OCI-LY7 (cell line): ENCODE results near the gene CTBP2. TPM values are rescaled to one million over a fixed set of nuclear protein-coding genes. Genes with fewer than 3 reads are reported as not detected.

Source experiments
- BruUV-seq: library from RNA; stranded (reverse); fragments of 400-500 nt; replicated peaks from 2 replicates; lab custom pipeline; 2021; lab: Mats Ljungman, UMichigan
- CTCF ChIA-PET: fragments of 300-600 bp; sonication (Branson Sonifier 250); formaldehyde crosslinking; loops from one replicate; lab custom pipeline; 2022; ENCODE audit warnings: antibody characterized with exemption; ENCODE audit not compliant: unreplicated experiment; lab: Charles Lee
- POLR2A ChIA-PET: fragments of 300-600 bp; sonication (Branson Sonifier 250); formaldehyde crosslinking; loops from one replicate; lab custom pipeline; 2022; ENCODE audit warnings: antibody characterized with exemption; lab: Charles Lee
- DNase-seq: peaks from one replicate; pipeline ENCODE4 v3.0.0-alpha.2; 2015; ENCODE audit warnings: low spot score
- H2AFZ ChIP-seq: fragments of 200-600 bp; sonication (generic), shearing (Covaris generic); 2 replicates; pipeline ENCODE4 v1.6.1; 2014; ENCODE audit warnings: mild to moderate bottlenecking, antibody characterized with exemption, low read length, moderate library complexity
- H3K27ac ChIP-seq: fragments of 200-600 bp; sonication (generic); 2 replicates; pipeline ENCODE4 v1.5.1; 2014; ENCODE audit warnings: mixed run types, low read depth, mild to moderate bottlenecking, moderate library complexity, low read length, inconsistent platforms; ENCODE audit not compliant: poor library complexity, severe bottlenecking
- H3K36me3 ChIP-seq: fragments of 200-600 bp; sonication (generic); 2 replicates; pipeline ENCODE4 v1.6.1; 2014; ENCODE audit warnings: mild to moderate bottlenecking, antibody characterized with exemption, low read length, moderate library complexity, mixed read lengths; ENCODE audit not compliant: insufficient read depth
- H3K4me1 ChIP-seq: fragments of 200-600 bp; sonication (generic); 2 replicates; pipeline ENCODE4 v1.5.1; 2014; ENCODE audit warnings: mild to moderate bottlenecking, low read length; ENCODE audit not compliant: insufficient read depth, poor library complexity, severe bottlenecking
- H3K4me2 ChIP-seq: fragments of 200-600 bp; sonication (generic); 2 replicates; pipeline ENCODE4 v1.6.1; 2014; ENCODE audit warnings: mild to moderate bottlenecking, low read length
- H3K4me3 ChIP-seq: fragments of 200-600 bp; sonication (generic); 2 replicates; pipeline ENCODE4 v1.5.1; 2014; ENCODE audit warnings: mild to moderate bottlenecking, low read depth, low read length; ENCODE audit not compliant: poor library complexity, severe bottlenecking
- H3K79me2 ChIP-seq: fragments of 200-600 bp; sonication (generic); 2 replicates; pipeline ENCODE4 v1.6.1; 2016; ENCODE audit warnings: low read depth, mild to moderate bottlenecking, low read length, moderate library complexity, mixed read lengths; ENCODE audit not compliant: insufficient read depth
- H3K9me2 ChIP-seq: fragments of 200-600 bp; sonication (generic); 2 replicates; pipeline ENCODE4 v1.6.1; 2016; ENCODE audit warnings: mild to moderate bottlenecking, low read length, mixed read lengths; ENCODE audit not compliant: insufficient read depth
- H3K9me3 ChIP-seq: fragments of 200-600 bp; sonication (generic); 2 replicates; pipeline ENCODE4 v1.6.1; 2014; ENCODE audit warnings: mild to moderate bottlenecking, mixed run types, low read length, mixed read lengths
- H4K20me1 ChIP-seq: fragments of 200-600 bp; sonication (generic); 2 replicates; pipeline ENCODE4 v1.6.1; 2014; ENCODE audit warnings: mild to moderate bottlenecking, antibody characterized with exemption, low read length, moderate library complexity, mixed read lengths; ENCODE audit not compliant: insufficient read depth
- EZH2phosphoT487 ChIP-seq: fragments of 200-600 bp; sonication (generic); IDR thresholded peaks from 2 replicates; pipeline ENCODE4 v1.6.1; 2018; ENCODE audit warnings: low read depth, borderline replicate concordance, mild to moderate bottlenecking, mixed run types, antibody characterized with exemption, low read length, moderate library complexity, mixed read lengths
- intact Hi-C: fragments of 100-400 bp; cut with micrococcal nuclease; formaldehyde crosslinking; loops from one replicate; pipeline ENCODE4 v1.10.0; 2022; ENCODE audit not compliant: unreplicated experiment
- total RNA-seq, 2 experiments: library from RNA; depleted of rRNA in 1 of 2; stranded (reverse); fragments of >200 nt in 1 of 2; shearing (Covaris generic) in 1 of 2; gene quantifications; 2 replicates each; pipeline ENCODE4 v1.2.3, GENCODE V29; 2014 to 2022
- TF ChIP-seq, protein P1 (sequence below): fragments of 200-600 bp; sonication (generic); conservative IDR thresholded peaks from 2 replicates; pipeline ENCODE4 v1.5.1; 2014; ENCODE audit warnings: mild to moderate bottlenecking, antibody characterized with exemption, low read length, moderate library complexity, mixed read lengths

Gene CTBP2
- total RNA-seq, 2 experiments from 2014 or later = not detected

DNA sequence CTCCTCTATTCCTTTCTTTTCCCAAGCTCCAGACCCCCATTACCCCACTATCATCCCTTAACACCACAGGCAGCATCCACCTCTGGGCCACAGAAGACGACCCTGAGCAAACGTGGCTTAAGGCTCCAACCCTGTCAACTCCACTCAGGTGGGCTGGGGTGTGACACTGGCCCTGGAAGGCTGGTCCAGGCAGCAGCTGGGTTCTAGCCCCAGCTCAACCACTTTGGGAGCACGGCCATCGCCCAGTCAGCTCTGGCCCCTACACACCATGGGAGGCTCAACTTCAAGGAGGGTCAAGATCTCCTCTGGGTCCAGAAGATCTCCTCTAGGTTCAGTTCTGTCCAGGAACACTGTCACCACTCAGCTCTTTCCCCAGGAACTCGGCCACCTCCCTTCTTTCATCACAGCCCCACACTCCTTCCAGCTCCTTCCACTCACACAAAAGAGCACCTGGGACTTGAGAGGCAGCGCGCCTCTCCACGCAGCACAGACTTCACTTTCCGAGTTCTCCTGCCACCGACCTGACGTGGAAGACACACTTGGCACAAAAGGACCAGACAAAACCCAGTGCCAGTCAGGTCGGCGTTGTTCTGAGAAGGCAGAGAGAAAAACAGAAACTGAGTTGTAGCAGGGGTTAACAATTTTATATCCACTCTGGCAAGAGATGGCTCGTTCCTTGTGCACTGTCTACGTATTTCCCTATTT, 84.1 kb downstream of the CTBP2 start:
- H3K4me1 ChIP-seq = no peaks in the 10 kb centered on the region
- no peak overlapping the region for H2AFZ ChIP-seq
- TF ChIP-seq EZH2phosphoT487 = no peak
- TF ChIP-seq, protein P1, sequence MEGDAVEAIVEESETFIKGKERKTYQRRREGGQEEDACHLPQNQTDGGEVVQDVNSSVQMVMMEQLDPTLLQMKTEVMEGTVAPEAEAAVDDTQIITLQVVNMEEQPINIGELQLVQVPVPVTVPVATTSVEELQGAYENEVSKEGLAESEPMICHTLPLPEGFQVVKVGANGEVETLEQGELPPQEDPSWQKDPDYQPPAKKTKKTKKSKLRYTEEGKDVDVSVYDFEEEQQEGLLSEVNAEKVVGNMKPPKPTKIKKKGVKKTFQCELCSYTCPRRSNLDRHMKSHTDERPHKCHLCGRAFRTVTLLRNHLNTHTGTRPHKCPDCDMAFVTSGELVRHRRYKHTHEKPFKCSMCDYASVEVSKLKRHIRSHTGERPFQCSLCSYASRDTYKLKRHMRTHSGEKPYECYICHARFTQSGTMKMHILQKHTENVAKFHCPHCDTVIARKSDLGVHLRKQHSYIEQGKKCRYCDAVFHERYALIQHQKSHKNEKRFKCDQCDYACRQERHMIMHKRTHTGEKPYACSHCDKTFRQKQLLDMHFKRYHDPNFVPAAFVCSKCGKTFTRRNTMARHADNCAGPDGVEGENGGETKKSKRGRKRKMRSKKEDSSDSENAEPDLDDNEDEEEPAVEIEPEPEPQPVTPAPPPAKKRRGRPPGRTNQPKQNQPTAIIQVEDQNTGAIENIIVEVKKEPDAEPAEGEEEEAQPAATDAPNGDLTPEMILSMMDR = no peak
- H3K27ac ChIP-seq = no peak overlapping the region
- no peaks in the 10 kb centered on the region for H4K20me1 ChIP-seq
- no peaks in the 10 kb centered on the region for H3K9me2 ChIP-seq
- BruUV-seq = no TSS peak
- H3K9me3 ChIP-seq = no peaks in the 10 kb centered on the region
- ChIA-PET CTCF (no interaction called here), POLR2A (interaction anchor here (1.1 kb wide), 1 partner anchor 10 kb away, joined by 4 read pairs; no protein-coding TSS in a partner anchor)
- intact Hi-C loops = no loop called here
- no peak overlapping the region for H3K4me2 ChIP-seq
- no peak overlapping the region for H3K4me3 ChIP-seq
- H3K36me3 ChIP-seq = no peaks in the 10 kb centered on the region
- DNase-seq = no peak
- no peaks in the 10 kb centered on the region for H3K79me2 ChIP-seq

DNA sequence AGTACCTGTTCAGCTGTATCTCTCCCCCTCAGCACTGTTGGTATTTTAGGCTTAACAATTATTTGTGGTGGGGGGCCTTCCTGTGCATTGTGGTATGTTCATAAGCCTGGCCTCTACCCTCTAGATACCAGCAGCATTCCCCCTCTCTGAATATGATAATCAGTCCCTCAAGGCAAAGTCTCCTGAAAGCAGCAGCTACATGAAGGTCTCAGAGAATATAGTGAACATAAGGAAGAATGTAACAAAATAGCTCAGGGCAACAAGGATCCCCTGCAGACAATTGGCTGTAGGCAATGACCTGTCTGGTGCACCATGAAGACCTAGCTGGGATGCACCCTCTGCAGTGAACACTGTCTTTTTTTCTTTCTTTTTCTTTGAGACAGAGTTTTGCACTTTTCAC, 86.4 kb downstream of the CTBP2 start:
- no peaks in the 10 kb centered on the region for H3K36me3 ChIP-seq
- no peaks in the 10 kb centered on the region for H3K9me2 ChIP-seq
- H3K27ac ChIP-seq = no peak overlapping the region
- H4K20me1 ChIP-seq = no peaks in the 10 kb centered on the region
- BruUV-seq = no TSS peak
- intact Hi-C loops = no loop called here
- no peaks in the 10 kb centered on the region for H3K4me1 ChIP-seq
- TF ChIP-seq, protein P1 = no peak
- H2AFZ ChIP-seq = no peak overlapping the region
- CTCF ChIA-PET = no interaction called here
- DNase-seq = no peak
- H3K4me3 ChIP-seq = no peak overlapping the region
- H3K4me2 ChIP-seq = no peak overlapping the region
- no peaks in the 10 kb centered on the region for H3K79me2 ChIP-seq
- POLR2A ChIA-PET = no interaction called here
- no peaks in the 10 kb centered on the region for H3K9me3 ChIP-seq

DNA sequence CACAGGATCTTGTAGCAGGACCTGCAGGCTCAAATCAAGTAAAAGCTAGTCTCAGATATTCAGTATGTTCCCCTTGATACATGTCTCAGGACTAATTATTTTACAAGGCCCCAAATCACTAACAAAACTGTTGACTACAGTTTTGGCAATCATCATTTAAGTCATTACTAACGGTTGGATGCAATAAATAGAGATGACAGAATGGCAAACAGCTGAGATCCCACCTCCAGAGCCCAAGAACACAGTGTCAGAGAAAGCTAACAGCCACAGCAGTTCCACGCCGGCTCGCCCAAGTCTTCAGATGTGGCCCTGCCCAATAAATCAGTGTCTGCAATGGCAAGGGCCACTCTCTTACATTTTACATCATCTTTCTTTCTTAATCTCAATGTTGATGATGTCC, 87.6 kb downstream of the CTBP2 start:
- DNase-seq = no peak
- H3K27ac ChIP-seq = no peak overlapping the region
- H2AFZ ChIP-seq = no peak overlapping the region
- ChIA-PET POLR2A (interaction anchor here (0.6 to 0.7 kb wide), 2 partner anchors 96 to 126 kb away, joined by 3 to 4 read pairs; no protein-coding TSS in a partner anchor), CTCF (no interaction called here)
- no peaks in the 10 kb centered on the region for H4K20me1 ChIP-seq
- BruUV-seq = no TSS peak
- intact Hi-C loops = no loop called here
- H3K4me1 ChIP-seq = no peaks in the 10 kb centered on the region
- no peaks in the 10 kb centered on the region for H3K36me3 ChIP-seq
- no peaks in the 10 kb centered on the region for H3K79me2 ChIP-seq
- no peak for TF ChIP-seq EZH2phosphoT487
- TF ChIP-seq, protein P1 = no peak
- no peaks in the 10 kb centered on the region for H3K9me2 ChIP-seq
- H3K4me3 ChIP-seq = no peak overlapping the region
- no peaks in the 10 kb centered on the region for H3K9me3 ChIP-seq
- no peak overlapping the region for H3K4me2 ChIP-seq
